DND-41 (cell line): ENCODE results near the gene AFAP1.

Experiments used
- ATAC-seq: fragments of 200-7000 bp; cut with Tn5 transposase; 3 replicates; pipeline ENCODE4 v1.9.1; 2021; ENCODE audit warnings: low read depth; ENCODE audit not compliant: insufficient read depth
- DNase-seq: peaks from one replicate; pipeline ENCODE4 v3.0.0-alpha.2; 2020
- H2AFZ ChIP-seq: 2 replicates; pipeline ENCODE4 v1.6.0; 2012; ENCODE audit warnings: low read depth, low read length
- H3K27ac ChIP-seq: 2 replicates; pipeline ENCODE4 v1.5.1; 2012; ENCODE audit warnings: low read length, inconsistent platforms
- H3K27me3 ChIP-seq: fragments of 200-600 bp; sonication (generic); 2 replicates; pipeline ENCODE4 v1.6.0; 2012; ENCODE audit warnings: low read length, mild to moderate bottlenecking, inconsistent platforms; ENCODE audit not compliant: insufficient read depth, poor library complexity
- H3K36me3 ChIP-seq: 2 replicates; pipeline ENCODE4 v1.5.1; 2012; ENCODE audit warnings: low read length, inconsistent platforms; ENCODE audit not compliant: insufficient read depth
- H3K4me1 ChIP-seq: 2 replicates; pipeline ENCODE4 v1.5.1; 2012; ENCODE audit warnings: mild to moderate bottlenecking, low read length; ENCODE audit not compliant: insufficient read depth
- H3K4me2 ChIP-seq: 2 replicates; pipeline ENCODE4 v1.6.0; 2012; ENCODE audit warnings: mild to moderate bottlenecking, moderate library complexity, low read length, inconsistent platforms; ENCODE audit not compliant: insufficient read depth
- H3K4me3 ChIP-seq, 2 experiments: fragments of 200-600 bp in 1 of 2; shearing (Covaris generic) in 1 of 2; 2 replicates each; pipeline ENCODE4 v1.5.1; 2012 to 2016; ENCODE audit warnings: inconsistent platforms in 2 of 2, low read length in 2 of 2, mild to moderate bottlenecking in 2 of 2, low read depth in 1 of 2, moderate library complexity in 1 of 2
- H3K79me2 ChIP-seq: 2 replicates; pipeline ENCODE4 v1.6.0; 2012; ENCODE audit warnings: low read length, inconsistent platforms; ENCODE audit not compliant: insufficient read depth
- H3K9ac ChIP-seq: 2 replicates; pipeline ENCODE4 v1.6.0; 2012; ENCODE audit warnings: low read depth, mild to moderate bottlenecking, inconsistent platforms, low read length, moderate library complexity
- H3K9me3 ChIP-seq: 2 replicates; pipeline ENCODE4 v1.5.1; 2012; ENCODE audit warnings: low read length, moderate library complexity, mild to moderate bottlenecking, inconsistent platforms; ENCODE audit not compliant: insufficient read depth, severe bottlenecking
- H4K20me1 ChIP-seq: 2 replicates; pipeline ENCODE4 v1.6.0; 2012; ENCODE audit warnings: low read length; ENCODE audit not compliant: insufficient read depth
- EZH2 ChIP-seq: IDR thresholded peaks from 3 replicates; pipeline ENCODE4 v1.6.1; 2012; ENCODE audit warnings: borderline replicate concordance, low read depth, mild to moderate bottlenecking, moderate library complexity, low read length, inconsistent platforms; ENCODE audit not compliant: severe bottlenecking
- TF ChIP-seq, protein P1 (sequence below): IDR thresholded peaks from 2 replicates; pipeline ENCODE4 v1.5.1; 2012; ENCODE audit warnings: borderline replicate concordance, low read length, moderate library complexity, mild to moderate bottlenecking; ENCODE audit not compliant: poor library complexity, severe bottlenecking; ENCODE audit errors: extremely low read depth

Gene AFAP1

GRCh38 chr4:7717946-7718490, 221.6 kb downstream of the AFAP1 start:
- Histone ChIP-seq H3K27ac (no peak overlapping the region), H3K4me3 (no peak overlapping the region), H3K4me2 (no peak overlapping the region), H2AFZ (no peak overlapping the region), H3K4me1 (no peaks in the 10 kb centered on the region), H4K20me1 (no peaks in the 10 kb centered on the region), H3K36me3 (no peaks in the 10 kb centered on the region), H3K79me2 (no peaks in the 10 kb centered on the region), H3K9me3 (no peaks in the 10 kb centered on the region), H3K9ac (no peak overlapping the region), H3K27me3 (no peaks in the 10 kb centered on the region)
- TF ChIP-seq EZH2, result no peak
- TF ChIP-seq, protein P1, sequence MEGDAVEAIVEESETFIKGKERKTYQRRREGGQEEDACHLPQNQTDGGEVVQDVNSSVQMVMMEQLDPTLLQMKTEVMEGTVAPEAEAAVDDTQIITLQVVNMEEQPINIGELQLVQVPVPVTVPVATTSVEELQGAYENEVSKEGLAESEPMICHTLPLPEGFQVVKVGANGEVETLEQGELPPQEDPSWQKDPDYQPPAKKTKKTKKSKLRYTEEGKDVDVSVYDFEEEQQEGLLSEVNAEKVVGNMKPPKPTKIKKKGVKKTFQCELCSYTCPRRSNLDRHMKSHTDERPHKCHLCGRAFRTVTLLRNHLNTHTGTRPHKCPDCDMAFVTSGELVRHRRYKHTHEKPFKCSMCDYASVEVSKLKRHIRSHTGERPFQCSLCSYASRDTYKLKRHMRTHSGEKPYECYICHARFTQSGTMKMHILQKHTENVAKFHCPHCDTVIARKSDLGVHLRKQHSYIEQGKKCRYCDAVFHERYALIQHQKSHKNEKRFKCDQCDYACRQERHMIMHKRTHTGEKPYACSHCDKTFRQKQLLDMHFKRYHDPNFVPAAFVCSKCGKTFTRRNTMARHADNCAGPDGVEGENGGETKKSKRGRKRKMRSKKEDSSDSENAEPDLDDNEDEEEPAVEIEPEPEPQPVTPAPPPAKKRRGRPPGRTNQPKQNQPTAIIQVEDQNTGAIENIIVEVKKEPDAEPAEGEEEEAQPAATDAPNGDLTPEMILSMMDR, result no peak
- ATAC-seq (no peak), DNase-seq (no peak)

GRCh38 chr4:7717161-7717560, 222.5 kb downstream of the AFAP1 start:
- Histone ChIP-seq H4K20me1 (no peaks in the 10 kb centered on the region), H3K79me2 (no peaks in the 10 kb centered on the region), H3K9ac (no peak overlapping the region), H3K9me3 (no peaks in the 10 kb centered on the region), H2AFZ (no peak overlapping the region), H3K27ac (no peak overlapping the region), H3K4me3 (no peak overlapping the region), H3K4me2 (no peak overlapping the region), H3K4me1 (no peaks in the 10 kb centered on the region), H3K36me3 (no peaks in the 10 kb centered on the region), H3K27me3 (no peaks in the 10 kb centered on the region)
- TF ChIP-seq EZH2, result no peak
- TF ChIP-seq, protein P1, result no peak
- DNase-seq (no peak), ATAC-seq (no peak)

DNA sequence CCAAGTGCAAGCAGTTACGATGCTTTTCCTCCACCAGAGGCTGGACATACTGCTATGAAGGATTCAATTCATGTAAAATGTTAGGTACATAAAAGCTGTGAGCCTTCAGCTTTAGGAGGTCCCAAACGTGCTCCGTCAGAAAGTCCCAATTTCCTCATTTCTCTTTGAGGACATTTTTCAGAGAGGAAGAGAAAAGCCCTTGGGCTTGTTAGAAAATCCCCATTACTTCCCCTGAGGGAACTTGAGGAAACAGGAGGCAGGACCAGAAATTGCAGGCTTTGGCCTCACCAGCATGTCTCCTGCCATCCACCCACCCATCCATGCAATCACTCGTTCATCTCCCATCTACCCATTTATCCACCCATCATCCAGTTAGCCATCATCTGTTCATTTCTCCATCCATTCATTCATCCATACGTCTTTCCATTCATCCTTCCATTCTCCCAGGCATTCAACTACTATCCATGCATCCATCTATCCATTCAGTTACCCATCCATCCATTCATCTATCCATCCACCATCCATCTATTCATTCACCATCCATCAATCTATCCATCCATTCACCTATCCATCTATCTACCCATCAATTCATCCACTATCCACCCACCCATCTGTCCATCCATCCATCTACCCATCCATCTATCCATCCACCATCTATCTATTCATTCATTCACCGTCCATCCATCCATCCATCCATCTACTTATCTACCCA, 223.5 kb downstream of the AFAP1 start:
- Histone ChIP-seq H3K36me3 (no peaks in the 10 kb centered on the region), H3K79me2 (no peaks in the 10 kb centered on the region), H3K27ac (no peak overlapping the region), H2AFZ (no peak overlapping the region), H3K27me3 (no peaks in the 10 kb centered on the region), H3K9ac (no peak overlapping the region), H3K9me3 (no peaks in the 10 kb centered on the region), H3K4me2 (no peak overlapping the region), H3K4me1 (no peaks in the 10 kb centered on the region), H4K20me1 (no peaks in the 10 kb centered on the region), H3K4me3 (no peak overlapping the region)
- ATAC-seq (no peak), DNase-seq (no peak)
- TF ChIP-seq EZH2, result no peak
- TF ChIP-seq, protein P1, result no peak
